ENCODE data around the gene LHFPL6.

The LHFPL6 gene

DNA sequence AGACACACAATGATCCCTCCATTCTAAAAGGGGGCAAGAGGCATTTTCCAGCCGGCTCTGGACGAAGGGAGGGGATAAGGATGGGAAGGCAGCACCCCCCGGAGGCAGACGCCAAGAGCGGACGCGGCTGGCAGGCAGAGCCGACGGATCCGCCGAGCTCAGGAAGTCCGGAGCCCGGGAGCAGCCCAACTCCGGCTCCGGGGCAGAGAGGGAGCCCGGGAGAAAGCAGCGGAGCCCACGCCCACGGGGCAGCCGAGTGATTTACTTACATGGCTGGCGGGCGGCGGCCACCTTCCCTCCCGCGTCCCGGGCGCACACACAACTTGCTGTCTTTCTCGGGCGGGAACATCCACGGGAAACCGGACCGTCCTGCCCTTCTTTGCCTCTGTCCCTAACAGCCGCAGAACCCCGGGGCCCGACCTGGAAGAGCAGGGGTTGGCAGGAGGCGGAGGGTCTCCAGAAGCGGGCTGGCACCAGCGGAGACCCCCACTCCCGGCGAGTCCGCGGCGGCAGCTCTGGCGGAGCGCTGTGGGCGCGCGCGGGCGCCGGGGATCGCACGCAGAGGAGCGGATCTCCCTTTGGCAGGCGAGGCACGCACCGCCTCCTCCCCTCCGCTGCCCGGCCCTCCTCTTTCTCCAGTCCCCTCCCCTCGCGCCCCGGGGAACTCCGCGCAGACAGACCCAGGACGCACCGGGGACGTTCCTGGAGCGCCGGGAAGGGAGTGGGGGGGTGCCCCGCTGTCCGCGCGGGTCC, at the start of gene LHFPL6:
Gene LHFPL6 (minus strand): TSS at position 580 of the 753 bp plus-strand sequence.
- peak; percentile 77 for DNase-seq

GRCh38 chr13:39646122-39646521, 43.1 kb upstream of the LHFPL6 start:
- no peak for DNase-seq

GRCh38 chr13:39641645-39642044, 38.7 kb upstream of the LHFPL6 start:
- DNase-seq: no peak

GRCh38 chr13:39637890-39638289, 34.9 kb upstream of the LHFPL6 start:
- DNase-seq: no peak

DNA sequence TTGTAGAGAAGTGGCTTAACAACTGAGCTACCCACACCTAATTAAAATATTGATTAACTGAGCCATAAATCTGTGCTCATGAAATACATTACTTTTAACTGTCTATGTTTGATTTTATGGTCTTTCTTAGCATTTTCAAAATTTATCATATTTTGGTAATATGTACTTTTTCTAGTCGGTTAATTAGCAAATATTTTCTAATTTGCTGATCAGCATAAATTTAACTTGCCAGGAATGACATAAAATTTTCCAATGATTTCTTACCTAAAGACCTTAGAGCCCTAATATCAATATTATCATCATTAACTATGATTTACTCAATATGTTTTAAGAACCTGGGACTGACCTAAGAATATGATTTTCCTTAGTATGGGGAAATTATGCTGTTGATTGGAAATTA, 32.6 kb upstream of the LHFPL6 start:
- no peak for DNase-seq

- no peak for DNase-seq
Observed at GRCh38 chr13:39632994-39633393, 30.0 kb upstream of the LHFPL6 start.

DNA sequence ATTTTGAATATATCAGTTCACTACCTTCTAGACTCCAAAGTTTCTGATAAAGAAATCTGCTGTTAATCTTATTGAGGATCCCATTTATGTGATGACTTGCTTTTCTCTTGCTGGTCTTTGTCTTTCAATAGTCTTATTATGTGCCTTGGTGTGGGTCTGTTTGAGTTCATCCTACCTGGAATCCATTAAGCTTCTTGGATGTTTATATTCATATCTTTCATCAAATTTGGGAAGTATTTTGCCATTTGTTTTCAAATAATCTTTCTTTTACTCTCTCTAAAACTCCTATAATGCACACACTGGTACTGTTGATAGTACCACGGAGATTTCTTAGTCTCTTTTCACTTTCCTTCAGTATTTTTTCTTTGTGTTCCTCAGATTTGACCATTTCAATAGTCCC, 28.3 kb upstream of the LHFPL6 start:
- DNase-seq: no peak

DNA sequence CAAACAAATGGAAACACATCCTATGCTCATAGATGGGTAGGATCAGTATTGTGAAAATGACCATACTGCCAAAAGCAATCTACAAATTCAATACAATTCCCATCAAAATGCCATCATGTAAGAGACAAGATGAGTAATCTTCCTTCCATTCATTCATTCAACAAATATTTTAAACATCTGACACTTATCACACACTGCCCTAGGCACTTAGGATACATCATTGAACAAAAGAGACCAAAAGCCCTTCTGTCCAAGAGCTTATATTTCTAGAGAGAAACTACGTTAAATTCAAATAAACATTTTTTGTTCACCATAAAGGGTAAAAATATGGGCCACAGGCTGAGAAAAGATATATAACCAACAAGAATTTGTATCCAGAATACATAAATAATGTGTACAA, 20.5 kb upstream of the LHFPL6 start:
- no peak for DNase-seq

DNA sequence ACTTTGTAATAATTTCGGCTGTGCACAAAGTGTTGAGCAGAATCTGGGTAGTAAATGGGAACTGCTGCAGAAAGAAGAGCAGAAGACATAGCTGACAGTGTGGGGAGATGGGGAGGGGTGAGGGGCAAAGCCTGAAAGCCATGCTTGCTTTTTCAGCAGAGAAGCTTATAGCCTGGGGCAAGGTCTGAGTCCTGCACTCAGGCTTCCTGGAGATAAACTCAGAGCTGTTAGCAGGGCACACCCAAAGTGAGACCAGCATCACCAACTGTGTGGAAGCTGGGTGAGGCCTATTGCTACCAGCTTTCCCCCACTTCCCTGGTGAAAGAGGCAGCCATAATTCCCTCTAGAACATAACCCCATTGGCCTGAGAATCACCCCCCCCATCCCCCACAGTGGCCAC, 15.6 kb upstream of the LHFPL6 start:
- DNase-seq: no peak

- DNase-seq: peak; percentile 59
Observed at GRCh38 chr13:39616087-39616694, 13.2 kb upstream of the LHFPL6 start.

- DNase-seq: peak; percentile 61
Observed at GRCh38 chr13:39612023-39612637, 9.1 kb upstream of the LHFPL6 start.

DNA sequence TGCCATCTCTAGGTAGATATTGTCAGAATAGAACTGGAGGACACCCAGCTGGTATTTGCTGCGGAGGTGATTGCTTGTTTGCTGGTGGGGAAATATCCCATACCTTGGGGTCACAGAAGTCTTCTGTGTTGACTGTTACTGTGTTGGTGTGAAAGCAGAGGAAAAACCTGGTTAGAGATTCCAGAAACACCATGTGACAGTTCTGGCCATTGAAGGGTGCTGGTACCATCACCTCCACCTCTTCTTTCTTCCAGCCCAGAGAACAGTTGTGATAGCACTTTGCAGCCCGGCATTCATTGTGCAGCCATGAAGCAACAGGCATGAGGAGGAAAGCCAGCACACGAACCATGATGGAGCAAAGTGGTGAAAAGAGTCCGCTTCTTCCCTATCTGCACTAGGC, 4.9 kb upstream of the LHFPL6 start:
- DNase-seq: no peak

DNA sequence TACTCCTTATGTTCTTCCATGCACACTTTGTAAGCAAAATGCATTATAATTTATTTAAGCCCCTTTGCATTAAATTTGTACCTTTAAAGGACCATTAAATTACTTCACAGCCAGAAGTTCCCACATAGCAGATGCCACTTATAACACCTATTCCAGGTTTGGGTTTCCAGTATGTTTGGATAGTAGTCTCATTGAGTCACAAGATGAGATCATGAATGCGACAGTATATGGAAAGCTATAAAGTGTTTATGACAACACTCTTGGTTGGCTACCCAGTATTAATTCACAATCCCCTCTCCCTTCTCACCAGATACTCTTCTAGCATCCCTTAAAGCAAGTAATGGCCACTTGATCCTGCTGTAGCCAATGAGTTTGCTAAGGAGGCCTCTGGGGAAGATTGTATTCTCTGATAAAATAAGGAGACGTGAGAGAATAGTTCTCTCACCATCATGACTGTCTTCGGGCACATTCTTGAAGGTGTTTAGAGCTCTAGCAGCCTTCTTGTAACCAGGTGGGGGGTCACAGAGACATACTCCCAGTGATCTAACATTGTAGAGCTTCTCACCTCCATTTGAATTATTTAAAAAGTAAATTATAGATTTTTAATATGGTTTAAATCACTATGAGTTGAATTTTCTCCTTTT, 2.8 kb upstream of the LHFPL6 start:
- no peak for DNase-seq

GRCh38 chr13:39604756-39605155, 1.8 kb upstream of the LHFPL6 start:
- no peak for DNase-seq

GRCh38 chr13:39603424-39603947, 493 bp upstream of the LHFPL6 start:
- no peak for DNase-seq

DNA sequence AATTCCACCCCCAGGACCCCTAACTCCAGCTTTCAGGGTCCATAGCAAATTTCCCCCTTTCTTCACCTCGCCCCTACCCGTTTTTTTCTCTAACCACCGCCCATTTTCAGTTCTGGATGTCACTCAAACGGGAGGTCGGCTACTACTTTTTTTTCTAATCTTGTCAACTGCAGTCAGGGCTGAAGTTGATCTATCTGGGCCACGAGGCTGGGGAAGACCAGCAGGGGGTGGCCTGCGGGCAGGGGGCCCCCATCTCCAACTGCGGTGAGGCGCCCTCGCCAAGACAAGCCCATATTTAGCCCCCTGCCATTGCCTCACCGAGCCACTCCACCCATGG, 748 bp downstream of the LHFPL6 start:
- DNase-seq: no peak

GRCh38 chr13:39601636-39602035, 1.4 kb downstream of the LHFPL6 start:
- no peak for DNase-seq

DNA sequence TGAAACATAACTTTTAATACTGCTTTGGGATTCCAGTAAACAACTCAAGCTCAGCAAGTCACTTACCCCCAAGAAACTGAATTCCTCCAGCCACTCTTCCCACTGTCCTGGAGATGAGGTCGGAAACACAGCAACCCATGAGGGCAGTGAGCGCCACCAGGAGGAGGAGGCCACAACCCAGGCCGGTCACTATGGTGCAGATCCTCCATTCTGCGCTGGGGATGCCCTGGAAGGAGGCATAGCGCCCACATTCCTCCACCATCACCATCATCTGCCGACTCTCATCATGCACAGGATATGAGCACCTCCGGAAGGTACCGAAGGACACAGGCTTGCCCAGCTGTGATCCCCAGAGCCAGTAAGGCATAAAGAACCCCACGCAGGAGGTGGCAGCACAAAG, 2.2 kb downstream of the LHFPL6 start:
- peak; percentile 41 for DNase-seq

DNA sequence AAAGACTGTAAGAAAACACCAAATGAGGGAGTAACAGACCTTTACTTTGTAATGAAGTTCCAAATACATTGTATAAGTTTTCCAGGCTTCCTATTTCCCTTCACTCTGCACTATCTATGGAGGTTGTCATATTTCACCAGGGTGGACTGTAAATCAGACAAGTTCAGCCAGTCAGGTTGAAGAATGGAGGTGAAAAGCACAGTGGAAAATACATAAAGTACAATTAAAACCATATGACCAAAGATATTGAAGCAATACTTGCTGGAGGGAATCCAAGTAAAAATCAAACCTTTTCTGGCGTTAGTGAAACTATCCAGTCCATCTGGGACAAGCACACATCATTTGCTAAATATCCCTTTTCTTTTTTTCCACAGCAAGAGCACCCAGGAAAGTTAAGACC, 3.2 kb downstream of the LHFPL6 start:
- no peak for DNase-seq

DNA sequence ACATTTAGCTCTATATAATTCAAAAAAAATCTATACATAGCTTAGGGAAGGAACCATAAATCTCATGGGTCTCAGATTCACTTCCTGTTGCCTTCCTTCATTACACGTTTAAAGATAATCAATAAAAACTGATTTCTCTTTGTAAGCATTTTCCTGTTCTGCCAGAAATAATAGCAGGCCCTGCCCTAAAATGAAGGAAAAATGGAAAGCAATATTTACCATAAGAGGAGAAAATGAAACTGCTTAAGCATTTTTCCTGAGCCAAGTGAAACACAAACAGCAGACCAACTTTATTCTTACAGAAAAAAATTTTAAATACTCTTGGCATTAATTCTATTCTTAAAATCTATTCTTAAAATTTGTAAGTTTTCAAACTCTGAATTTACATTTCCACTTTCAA, 4.0 kb downstream of the LHFPL6 start:
- DNase-seq: no peak

DNA sequence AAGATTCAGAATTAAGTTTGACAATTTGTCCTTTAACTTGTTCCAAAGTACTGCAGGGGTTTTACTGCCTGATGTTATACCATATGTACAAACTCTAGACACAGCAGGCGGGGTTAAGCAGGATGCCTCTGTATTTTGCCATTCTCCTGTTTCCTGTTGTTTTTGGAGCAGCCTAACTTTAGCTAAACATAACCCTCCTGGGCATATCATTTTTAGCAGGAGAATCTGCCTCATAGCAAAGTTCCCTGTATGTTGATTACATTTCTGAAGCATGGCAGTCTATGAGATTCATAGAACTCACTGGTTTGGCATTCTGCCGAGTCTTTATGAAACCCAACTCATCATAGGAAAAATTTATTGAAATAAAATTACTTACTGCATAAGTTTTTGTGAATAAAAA, 5.2 kb downstream of the LHFPL6 start:
- no peak for DNase-seq

- peak; percentile 9 for DNase-seq
Observed at GRCh38 chr13:39596685-39597084, 6.3 kb downstream of the LHFPL6 start.

- no peak for DNase-seq
Observed at GRCh38 chr13:39596176-39596575, 6.8 kb downstream of the LHFPL6 start.
